K562 (cell line): ENCODE data around the gene SH3GL3. TPM values are rescaled to one million over a fixed set of nuclear protein-coding genes. Genes with fewer than 3 reads are reported as not detected.

ENCODE experiments used
- ATAC-seq: fragments of 200-7000 bp; cut with Tn5 transposase; 3 replicates; pipeline ENCODE4 v1.9.1; 2020; ENCODE audit warnings: moderate library complexity
- BruUV-seq: library from RNA; stranded (reverse); fragments of 400-500 nt; replicated peaks from 2 replicates; lab custom pipeline; 2021; lab: Mats Ljungman, UMichigan
- CTCF ChIA-PET: fragments of 300-600 bp; formaldehyde crosslinking; extraction: SDS; loops from one replicate; lab custom pipeline; 2021; ENCODE audit warnings: low intra/inter-chr PET ratio; lab: Yijun Ruan, JAX
- POLR2A ChIA-PET: fragments of 300-600, 350-650 bp; sonication (Branson Sonifier 250); formaldehyde crosslinking; extraction: SDS; loops from one replicate; lab custom pipeline; 2021; ENCODE audit warnings: antibody characterized with exemption, inconsistent platforms; lab: Yijun Ruan, JAX
- DNase-seq, 4 experiments: peaks; one replicate each; pipeline versions ENCODE4 v3.0.0 to v3.0.0-alpha.2; 2011 to 2018; ENCODE audit warnings: low spot score in 3 of 4, mixed read lengths in 3 of 4; ENCODE audit errors: extremely low read depth in 1 of 4
- FAIRE-seq: peaks from 2 replicates; lab custom pipeline; 2011; peaks lifted over from hg19 to GRCh38; lab: Jason Lieb, UNC
- H2AFZ ChIP-seq: 2 replicates; pipeline ENCODE4 v1.6.0; 2011; ENCODE audit warnings: low read depth, low read length, control low read depth, inconsistent platforms
- H3K27ac ChIP-seq: fragments of 200-600 bp; 3 replicates; pipeline ENCODE4 v1.8.0; 2011; ENCODE audit warnings: low read depth, mild to moderate bottlenecking, control low read depth, inconsistent platforms, low read length, moderate library complexity, mixed read lengths; ENCODE audit errors: extremely low read depth
- H3K27me3 ChIP-seq, 2 experiments: fragments of 300-600 bp in 1 of 2; 2 replicates in 1 of 2; 3 replicates in 1 of 2; pipeline versions ENCODE4 v1.6.0 to v1.8.0; 2011; ENCODE audit warnings: inconsistent platforms in 2 of 2, low read length in 2 of 2, mild to moderate bottlenecking in 1 of 2, mixed read lengths in 1 of 2, moderate library complexity in 1 of 2; ENCODE audit not compliant: control insufficient read depth in 2 of 2, insufficient read depth in 2 of 2
- H3K36me3 ChIP-seq: fragments of 300-600 bp; 3 replicates; pipeline ENCODE4 v1.8.0; 2011; ENCODE audit warnings: mild to moderate bottlenecking, low read length, inconsistent platforms; ENCODE audit not compliant: control insufficient read depth, insufficient read depth
- H3K4me1 ChIP-seq, 2 experiments: fragments of 200-600 bp in 1 of 2; replicated peaks in 1 of 2; 2 replicates in 1 of 2; 3 replicates in 1 of 2; pipeline versions ENCODE4 v1.5.1 to v1.8.0; 2011; ENCODE audit warnings: inconsistent platforms in 2 of 2, low read length in 2 of 2, mild to moderate bottlenecking in 1 of 2, mixed read lengths in 1 of 2, moderate library complexity in 1 of 2; ENCODE audit not compliant: control insufficient read depth in 2 of 2, insufficient read depth in 2 of 2
- H3K4me2 ChIP-seq: 2 replicates; pipeline ENCODE4 v1.6.1; 2011; ENCODE audit warnings: low read length, control low read depth, inconsistent platforms, mixed read lengths; ENCODE audit not compliant: insufficient read depth
- H3K4me3 ChIP-seq: fragments of 200-600 bp; sonication (generic), shearing (Covaris generic); 2 replicates; pipeline ENCODE4 v1.5.1; 2016; ENCODE audit warnings: control low read depth, inconsistent platforms
- H3K79me2 ChIP-seq: fragments of 200-600 bp; 3 replicates; pipeline ENCODE4 v1.8.0; 2011; ENCODE audit warnings: low read length, inconsistent platforms; ENCODE audit not compliant: control insufficient read depth, insufficient read depth
- H3K9ac ChIP-seq, 2 experiments: 2 replicates each; pipeline versions ENCODE4 v1.6.0 to v1.6.1; 2011; ENCODE audit warnings: low read depth in 2 of 2, low read length in 2 of 2, control low read depth in 1 of 2, inconsistent platforms in 1 of 2, mild to moderate bottlenecking in 1 of 2, mixed read lengths in 1 of 2; ENCODE audit not compliant: insufficient read depth in 1 of 2
- H3K9me1 ChIP-seq: one replicate; pipeline ENCODE4 v1.6.0; 2011; ENCODE audit warnings: inconsistent platforms, mild to moderate bottlenecking, low read length, moderate library complexity; ENCODE audit not compliant: control insufficient read depth, insufficient read depth
- H3K9me3 ChIP-seq: replicated peaks from 2 replicates; pipeline ENCODE4 v1.5.1; 2011; ENCODE audit warnings: low read depth, low read length, inconsistent platforms; ENCODE audit not compliant: control insufficient read depth, insufficient read depth
- H4K20me1 ChIP-seq: replicated peaks from 2 replicates; pipeline ENCODE4 v1.6.1; 2011; ENCODE audit warnings: low read length, inconsistent platforms, mixed read lengths; ENCODE audit not compliant: control insufficient read depth, insufficient read depth
- EHMT2 ChIP-seq: fragments of 450-650 bp; IDR thresholded peaks from 2 replicates; pipeline ENCODE4 v1.6.1; 2018; ENCODE audit warnings: antibody characterized with exemption
- GTF2B ChIP-seq: IDR thresholded peaks from 2 replicates; pipeline ENCODE4 v1.6.1; 2011; ENCODE audit not compliant: insufficient read length; ENCODE audit errors: extremely low read depth
- IRF1 ChIP-seq: sonication (generic); formaldehyde crosslinking; IDR thresholded peaks from 2 replicates; pipeline ENCODE4 v1.8.0; 2022; ENCODE audit warnings: missing genetic modification reagents, mild to moderate bottlenecking, borderline replicate concordance
- NCOA4 ChIP-seq: fragments of 450-650 bp; IDR thresholded peaks from 2 replicates; pipeline ENCODE4 v1.6.1; 2018; ENCODE audit warnings: mild to moderate bottlenecking; ENCODE audit not compliant: partially characterized antibody
- PHB ChIP-seq: fragments of 250-450 bp; sonication (Bioruptor Pico); IDR thresholded peaks from 2 replicates; pipeline ENCODE4 v1.5.0; 2021
- PYGO2 ChIP-seq: fragments of 450-650 bp; IDR thresholded peaks from 2 replicates; pipeline ENCODE4 v1.6.1; 2016; ENCODE audit warnings: mild to moderate bottlenecking, missing genetic modification characterization, moderate library complexity, missing compliant biosample characterization
- SOX6 ChIP-seq: fragments of 450-650 bp; IDR thresholded peaks from 2 replicates; pipeline ENCODE4 v1.6.1; 2014; ENCODE audit warnings: mild to moderate bottlenecking
- ZNF507 ChIP-seq: conservative IDR thresholded peaks from 2 replicates; pipeline ENCODE4 v1.6.1; 2017; ENCODE audit warnings: missing genetic modification characterization, missing compliant biosample characterization
- ZNF586 ChIP-seq: fragments of 450-650 bp; formaldehyde crosslinking; conservative IDR thresholded peaks from 2 replicates; pipeline ENCODE4 v1.4.0; 2020; ENCODE audit warnings: mild to moderate bottlenecking, moderate library complexity
- ZNF592 ChIP-seq: fragments of 450-650 bp; IDR thresholded peaks from 2 replicates; pipeline ENCODE4 v1.6.1; 2017; ENCODE audit warnings: antibody characterized with exemption, mild to moderate bottlenecking
- ZNF780A ChIP-seq: fragments of 250-450 bp; sonication (Bioruptor Pico); IDR thresholded peaks from 2 replicates; pipeline ENCODE4 v1.5.0; 2021; ENCODE audit warnings: mild to moderate bottlenecking
- WGBS: fragments of 100-300 bp; shearing (Covaris generic); methylation state at CpG from one replicate; pipeline ENCODE4 v1.1.6; 2016; ENCODE audit warnings: low coverage, mixed read lengths; ENCODE audit not compliant: insufficient coverage; ENCODE audit errors: missing lambda C conversion rate; 5-methylcytosine and 5-hydroxymethylcytosine counted together
- in situ Hi-C: fragments of 300-500 bp; cut with MboI; formaldehyde crosslinking; loops from 4 replicates; pipeline ENCODE4 v1.15.0; 2018; ENCODE audit warnings: inconsistent platforms, mixed read lengths
- intact Hi-C: fragments of 100-400 bp; cut with micrococcal nuclease; formaldehyde crosslinking; loops from 2 replicates; pipeline ENCODE4 v1.14.2; 2022
- polyA plus RNA-seq, 8 experiments: library from polyadenylated mRNA; depleted of rRNA in 4 of 8; stranded (reverse) in 5 of 8; unstranded in 3 of 8; fragments of >200 nt; fragmentation: Nextera tagmentation in 2 of 8; fragmentation: Illumina TruSeq in 1 of 8; extraction: Ambion mirVana in 2 of 8; extraction: Trizol in 1 of 8; gene quantifications; 2 replicates each; pipeline versions ENCODE4 v1.2.1 to v1.2.3, GENCODE V29; 2011 to 2014; ENCODE audit warnings: inconsistent platforms in 1 of 8, missing spikeins in 1 of 8
- total RNA-seq, 7 experiments: library from RNA; depleted of rRNA in 6 of 7; stranded (reverse); fragments of >200 nt in 6 of 7; fragmentation: Illumina TruSeq in 2 of 7; extraction: Trizol in 2 of 7; gene quantifications; 2 replicates each; pipeline versions ENCODE4 v1.2.1 to v1.2.3, GENCODE V29; 2011 to 2021; ENCODE audit warnings: low replicate concordance in 1 of 7

SH3GL3 gene
- total and polyA plus RNA-seq, 9 of the 15 experiments (the other 6 are each of a cell fraction or from before 2014, with no cell fraction given) = 3.9 to 16.0 (median 9.7) TPM

GRCh38 chr15:83496766-83497165 lies 49.6 kb downstream of the SH3GL3 start:
- no peaks in the 10 kb centered on the region; a peak in 1 of 5 replicates for H3K4me1 ChIP-seq
- no peaks in the 10 kb centered on the region for H4K20me1 ChIP-seq
- in situ Hi-C loops (no loop called here), intact Hi-C loops (no loop called here)
- DNase-seq (no peak), FAIRE-seq (no peak), ATAC-seq (no peak)
- H3K9me3 ChIP-seq = no peaks in the 10 kb centered on the region
- TF ChIP-seq ZNF586 (CRISPR knock-in tag) = no peak
- no peak for TF ChIP-seq GTF2B
- no peak for TF ChIP-seq EHMT2
- TF ChIP-seq PHB (CRISPR knock-in tag) = no peak
- no peak for TF ChIP-seq ZNF780A (CRISPR knock-in tag)
- no peak for TF ChIP-seq NCOA4
- TF ChIP-seq ZNF507 = no peak
- TF ChIP-seq IRF1 (CRISPR knock-in tag) = no peak
- TF ChIP-seq SOX6 = no peak
- TF ChIP-seq ZNF592 = no peak
- TF ChIP-seq PYGO2 = no peak
- POLR2A ChIA-PET = interaction anchor here (0.6 to 0.7 kb wide), 4 partner anchors 9 to 65 kb away, joined by 3 read pairs; no protein-coding TSS in a partner anchor
- BruUV-seq = no TSS peak
- H3K4me3 ChIP-seq = no peak overlapping the region
- 38% methylated on average over 1 of the region's 1 CpG for WGBS
- H3K79me2 ChIP-seq = no peaks in the 10 kb centered on the region; the same call in 2 of the 3 replicates
- no peaks in the 10 kb centered on the region for H3K27me3 ChIP-seq
- no peaks in the 10 kb centered on the region for H3K9me1 ChIP-seq
- no peak overlapping the region for H3K27ac ChIP-seq
- CTCF ChIA-PET = no interaction called here
- H3K4me2 ChIP-seq = no peak overlapping the region
- no peak overlapping the region for H3K9ac ChIP-seq
- H2AFZ ChIP-seq = no peak overlapping the region
- H3K36me3 ChIP-seq = no peaks in the 10 kb centered on the region
